Activated T-cell treated with anti-CD3 and anti-CD28 coated beads for 48 hours (primary cell): ENCODE results near the gene PDE7B.
A peak's percentile ranks its signal among the peaks of the same experiment; 100 is the strongest.
"Not testable (repeated sequence)": the region's sequence is repeated elsewhere in the genome, so short reads cannot be mapped to it uniquely, and the experiment has no call there.

ENCODE experiments used
- DNase-seq: peaks from one replicate; pipeline ENCODE4 v3.0.0-alpha.2; 2020; ENCODE audit warnings: low read depth

PDE7B gene

GRCh38 chr6:136188486-136188885 is 337.0 kb downstream of the PDE7B start:
- no peak for DNase-seq

- no peak for DNase-seq
These were observed 337.6 kb downstream of the PDE7B start for GRCh38 chr6:136189104-136189503.

GRCh38 chr6:136191606-136192312 is 340.3 kb downstream of the PDE7B start:
- no peak for DNase-seq

- DNase-seq: no peak
These were observed 341.4 kb downstream of the PDE7B start for GRCh38 chr6:136192902-136193301.

- no peak for DNase-seq
These were observed 350.2 kb downstream of the PDE7B start for GRCh38 chr6:136201732-136202131.

- DNase-seq: no peak
These were observed 357.3 kb downstream of the PDE7B start for GRCh38 chr6:136208783-136209182.

GRCh38 chr6:136209496-136209895 is 358.0 kb downstream of the PDE7B start:
- DNase-seq: no peak

- no peak for DNase-seq
These were observed 359.1 kb downstream of the PDE7B start for GRCh38 chr6:136210398-136211165.

- no peak for DNase-seq
These were observed 361.1 kb downstream of the PDE7B start for GRCh38 chr6:136212608-136213007.

GRCh38 chr6:136213012-136213539 is 361.6 kb downstream of the PDE7B start:
- no peak for DNase-seq

- no peak for DNase-seq
These were observed 362.4 kb downstream of the PDE7B start for GRCh38 chr6:136213853-136214252.

GRCh38 chr6:136216503-136217401 is 365.3 kb downstream of the PDE7B start:
- no peak for DNase-seq

GRCh38 chr6:136224974-136225373 is 373.5 kb downstream of the PDE7B start:
- not testable (repeated sequence) for DNase-seq

- peak; percentile 17 for DNase-seq
These were observed 374.0 kb downstream of the PDE7B start for GRCh38 chr6:136225496-136225895.

- DNase-seq: peak; percentile 25
These were observed 374.6 kb downstream of the PDE7B start for GRCh38 chr6:136226027-136226673.

GRCh38 chr6:136226674-136227377 is 375.3 kb downstream of the PDE7B start:
- DNase-seq: no peak

GRCh38 chr6:136228814-136229213 is 377.3 kb downstream of the PDE7B start:
- DNase-seq: no peak

GRCh38 chr6:136230219-136230853 is 378.8 kb downstream of the PDE7B start:
- no peak for DNase-seq

- no peak for DNase-seq
These were observed 381.2 kb downstream of the PDE7B start for GRCh38 chr6:136232701-136233100.

- no peak for DNase-seq
These were observed 383.7 kb downstream of the PDE7B start for GRCh38 chr6:136235233-136235564.
